Heart right ventricle (tissue), 16 donors: Measurements from ENCODE around the gene DCUN1D3. TPM values are rescaled to one million over a fixed set of nuclear protein-coding genes. Genes with fewer than 3 reads are reported as not detected.

ENCODE experiments used
- ATAC-seq, 8 donors: fragments of 200-7000 bp; cut with Tn5 transposase; one replicate each; pipeline ENCODE4 v1.9.1; 2020; ENCODE audit warnings: mild to moderate bottlenecking in 8 of 8, moderate library complexity in 8 of 8, moderate number of reproducible peaks in 1 of 8
- DNase-seq, 2 donors: peaks; one replicate each; pipeline ENCODE4 v3.0.0-alpha.2; 2020
- H3K27ac ChIP-seq, 10 donors: fragments of 200-600 bp; sonication (generic) in 2 of 10; one replicate each; pipeline versions ENCODE4 v1.5.0 to v1.8.0; 2020 to 2022; ENCODE audit warnings: mild to moderate bottlenecking in 3 of 10
- H3K27me3 ChIP-seq, 7 donors: fragments of 200-600 bp; one replicate each; pipeline ENCODE4 v1.8.0; 2021 to 2022; ENCODE audit warnings: mild to moderate bottlenecking in 2 of 7
- H3K36me3 ChIP-seq, 9 donors: fragments of 200-600 bp; sonication (generic) in 1 of 9; one replicate each; pipeline versions ENCODE4 v1.5.0 to v1.8.0; 2020 to 2022; ENCODE audit warnings: mild to moderate bottlenecking in 2 of 9
- H3K4me1 ChIP-seq, 9 donors: fragments of 200-600 bp; sonication (generic) in 1 of 9; one replicate each; pipeline versions ENCODE4 v1.5.0 to v1.8.0; 2020 to 2022; ENCODE audit warnings: mild to moderate bottlenecking in 4 of 9
- H3K4me3 ChIP-seq, 10 donors: fragments of 200-600 bp; sonication (generic) in 2 of 10; one replicate each; pipeline versions ENCODE4 v1.5.0 to v1.8.0; 2020 to 2022; ENCODE audit warnings: mild to moderate bottlenecking in 7 of 10, moderate library complexity in 2 of 10
- H3K9me3 ChIP-seq, 11 donors: fragments of 200-600 bp in 10 of 11; sonication (generic) in 2 of 11; one replicate each; pipeline versions ENCODE4 v1.5.0 to v1.8.0; 2013 to 2022; ENCODE audit warnings: mild to moderate bottlenecking in 2 of 11, control low read depth in 1 of 11, moderate library complexity in 1 of 11
- WGBS, 2 donors: extraction: QIAGEN DNeasy Blood & Tissue Kit; methylation state at CpG; one replicate each; pipeline ENCODE4 v1.1.7; 2013; ENCODE audit warnings: inconsistent platforms in 1 of 2; 5-methylcytosine and 5-hydroxymethylcytosine counted together
- intact Hi-C, 10 donors: fragments of 100-400 bp; cut with DNase I; formaldehyde crosslinking; loops; one replicate each; pipeline versions ENCODE4 v1.11.1 to v1.14.2; 2022
- polyA plus RNA-seq, 2 donors: library from polyadenylated mRNA; stranded (reverse); fragments of 200-250 nt; gene quantifications; one replicate each; pipeline ENCODE4 v1.2.3, GENCODE V29; 2013
- total RNA-seq, 10 donors: library from RNA; stranded (reverse); fragmentation: NEBNext Ultra II Directional in 3 of 10; extraction: Animal tissue kit (Norgen Biotek cat#: 25700) in 3 of 10; gene quantifications; one replicate each; pipeline versions ENCODE4 v1.2.1 to v1.2.4, GENCODE V29; 2021 to 2023
- TF ChIP-seq, protein P1 (sequence below), 9 donors: fragments of 200-600 bp; sonication (generic) in 2 of 9; IDR thresholded peaks; one replicate each; pipeline versions ENCODE4 v1.5.0 to v1.8.0; 2021 to 2022; ENCODE audit warnings: antibody characterized with exemption in 9 of 9, mild to moderate bottlenecking in 5 of 9, moderate library complexity in 1 of 9
- donor health status: Arrhythmogenic right ventricular cardiomyopathy.
- donor health status: ischemic (EF 13 %, LVEDD 7.1; RV severe dilation, severe dysfunction).
- donor health status: healthy with polysubstance abuse.
- donor health status: DM: no; HTN: yes; CAD: no.
- donor health status: DM: no; HTN: no; CAD: no.
- donor health status: ischemic (EF 25% LVEDD 6.9; RV normal size, moderate dysfunction).
- donor health status: ischemic (EF 25% LVEDD 5.7; RV mildly dilated, moderate dysfunction).
- donor health status: healthy.
- donor health status: DM: yes; HTN: yes; CAD: no.
- donor health status: Ischemic cardiomyopathy.
- donor health status: ischemic (EF 35%, LVEDD 5.7; RV mildly dilated, moderate dysfunction).
- donor health status: nonischemic (EF 11% LVEDD 7.7; RV severe dilation, severe dysfunction).
- donor health status: DM: yes; HTN: yes; CAD: no.
- donor health status: PGD.
- donor health status: ischemic (EF 29% LVEDD 5.4; RV normal size, mild dysfunction).
- donor health status: nonischemic (EF 23%, LVEDD 6.1; RV moderate dilation, normal function).

The DCUN1D3 gene
- total and polyA plus RNA-seq, 12 donors: 3.4 to 32.6 (median 9.4) TPM

DNA sequence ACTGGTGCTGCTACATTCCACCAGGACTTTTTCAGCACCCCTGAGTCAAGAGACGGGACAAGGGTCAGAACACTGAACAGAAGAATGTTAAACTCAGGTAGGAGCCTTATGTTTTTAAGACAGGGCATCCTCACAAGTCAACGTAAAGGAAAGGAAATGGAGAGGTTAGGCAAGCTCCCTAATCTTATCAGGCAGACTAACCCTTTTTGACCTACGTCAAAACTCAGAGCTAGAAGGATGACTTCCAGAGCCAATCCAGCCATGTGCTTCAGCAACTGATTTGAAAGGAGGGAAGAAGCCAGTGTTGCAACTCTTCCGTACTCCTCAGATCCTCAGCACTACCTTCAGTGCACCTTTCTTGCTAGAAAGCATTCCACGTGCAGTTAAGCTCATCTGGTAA lies 47.0 kb downstream of the DCUN1D3 start:
- WGBS, 2 donors: 34 to 54% methylated on average over 5 of the region's 5 CpGs
- intact Hi-C loops: loop anchor here in 6 of 10 donors (2.0 to 10.0 kb wide), 8 partner anchors 44 to 304 kb away; partner anchors contain the start of genes DCUN1D3 (in 5 of the 6), LYRM1 (in 5 of the 6), ERI2 (in 1 of the 6) and LDAF1 (in 1 of the 6)
- peaks cover 0 to 46% (median 0%) of the 10 kb centered on the region in 9 donors for H3K36me3 ChIP-seq
- DNase-seq (no peak), ATAC-seq (peak in 1 of 8 donors; percentile 25)
- H3K27ac ChIP-seq: peak overlapping the region in 9 of 10 donors; percentile 13 to 81 (median 49)
- H3K4me3 ChIP-seq: no peak overlapping the region
- no peaks in the 10 kb centered on the region for H3K27me3 ChIP-seq
- TF ChIP-seq, protein P1, sequence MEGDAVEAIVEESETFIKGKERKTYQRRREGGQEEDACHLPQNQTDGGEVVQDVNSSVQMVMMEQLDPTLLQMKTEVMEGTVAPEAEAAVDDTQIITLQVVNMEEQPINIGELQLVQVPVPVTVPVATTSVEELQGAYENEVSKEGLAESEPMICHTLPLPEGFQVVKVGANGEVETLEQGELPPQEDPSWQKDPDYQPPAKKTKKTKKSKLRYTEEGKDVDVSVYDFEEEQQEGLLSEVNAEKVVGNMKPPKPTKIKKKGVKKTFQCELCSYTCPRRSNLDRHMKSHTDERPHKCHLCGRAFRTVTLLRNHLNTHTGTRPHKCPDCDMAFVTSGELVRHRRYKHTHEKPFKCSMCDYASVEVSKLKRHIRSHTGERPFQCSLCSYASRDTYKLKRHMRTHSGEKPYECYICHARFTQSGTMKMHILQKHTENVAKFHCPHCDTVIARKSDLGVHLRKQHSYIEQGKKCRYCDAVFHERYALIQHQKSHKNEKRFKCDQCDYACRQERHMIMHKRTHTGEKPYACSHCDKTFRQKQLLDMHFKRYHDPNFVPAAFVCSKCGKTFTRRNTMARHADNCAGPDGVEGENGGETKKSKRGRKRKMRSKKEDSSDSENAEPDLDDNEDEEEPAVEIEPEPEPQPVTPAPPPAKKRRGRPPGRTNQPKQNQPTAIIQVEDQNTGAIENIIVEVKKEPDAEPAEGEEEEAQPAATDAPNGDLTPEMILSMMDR (IDR thresholded peaks at IDR 0.05): no peak
- peaks cover 15 to 69% (median 57%) of the 10 kb centered on the region in 9 donors for H3K4me1 ChIP-seq
- no peaks in the 10 kb centered on the region for H3K9me3 ChIP-seq

DNA sequence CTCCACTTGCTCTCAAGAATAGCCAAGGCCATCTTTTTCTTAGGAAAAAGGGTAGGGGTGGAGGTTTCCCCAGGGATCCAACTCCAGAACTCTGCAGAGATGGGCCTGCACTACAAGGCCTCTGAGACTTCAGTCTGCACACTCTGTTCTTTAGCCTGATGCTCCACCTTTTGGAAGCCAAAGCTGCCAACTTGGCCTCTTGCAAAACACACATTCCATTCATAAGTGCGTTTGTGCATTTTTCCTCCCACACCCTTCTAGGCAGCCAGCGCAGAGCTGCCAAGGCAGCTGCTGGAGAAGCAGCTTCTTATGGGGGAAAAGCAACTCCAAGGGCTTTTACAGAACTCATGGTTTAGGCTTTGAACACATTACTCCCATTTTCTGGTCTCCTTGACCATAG lies 48.6 kb downstream of the DCUN1D3 start:
- ATAC-seq (peak; percentile 80 to 96 (median 92)), DNase-seq (peak; percentile 70 to 77)
- intact Hi-C loops: loop anchor here in 8 of 10 donors (2.0 to 10.0 kb wide), 11 partner anchors 44 to 306 kb away; partner anchors contain the start of genes DCUN1D3 (in 5 of the 8), LYRM1 (in 5 of the 8), ERI2 (in 1 of the 8) and LDAF1 (in 1 of the 8)
- Histone ChIP-seq H3K9me3 (no peaks in the 10 kb centered on the region), H3K36me3 (peaks cover 0 to 31% (median 0%) of the 10 kb centered on the region in 9 donors), H3K4me1 (peaks cover 15 to 56% (median 50%) of the 10 kb centered on the region in 9 donors), H3K4me3 (no peak overlapping the region), H3K27me3 (no peaks in the 10 kb centered on the region), H3K27ac (peak overlapping the region; percentile 69 to 87 (median 76))
- WGBS, 2 donors: 10 to 15% methylated on average over 2 of the region's 2 CpGs
- TF ChIP-seq, protein P1 (IDR thresholded peaks at IDR 0.05): no peak

DNA sequence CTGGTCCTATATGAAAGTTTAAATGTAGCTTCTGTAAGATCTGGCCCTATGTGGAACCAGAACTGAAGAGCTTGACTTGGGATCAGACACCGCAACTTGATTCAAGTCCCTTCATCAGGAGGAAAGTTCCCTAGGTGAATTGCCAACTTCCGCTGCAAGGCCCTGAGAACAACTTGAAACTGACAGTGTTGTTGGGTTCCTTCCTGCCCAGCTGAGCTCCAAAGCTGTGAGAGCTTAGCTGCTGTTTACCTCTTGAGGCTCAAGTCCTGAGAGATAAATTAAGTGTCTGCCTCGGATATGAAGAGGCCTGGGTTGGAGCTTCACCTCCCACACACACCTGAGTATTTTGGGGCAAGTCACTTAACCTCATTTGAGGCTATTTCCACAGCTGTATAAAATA lies 49.2 kb downstream of the DCUN1D3 start:
- intact Hi-C loops: loop anchor here in 9 of 10 donors (1.0 to 10.0 kb wide), 12 partner anchors 44 to 306 kb away; partner anchors contain the start of genes DCUN1D3 (in 5 of the 9), LYRM1 (in 5 of the 9), ERI2 (in 1 of the 9) and LDAF1 (in 1 of the 9)
- 40 to 41% methylated on average over 3 of the region's 3 CpGs for WGBS, 2 donors
- ATAC-seq: peak in 6 of 8 donors; percentile 8 to 37 (median 30)

More for the DNA sequence above, 49.2 kb downstream of the DCUN1D3 start:
- no peak for DNase-seq
- Histone ChIP-seq H3K9me3 (no peaks in the 10 kb centered on the region), H3K36me3 (peaks cover 0 to 31% (median 0%) of the 10 kb centered on the region in 9 donors), H3K27ac (peak overlapping the region; percentile 69 to 87 (median 76)), H3K27me3 (no peaks in the 10 kb centered on the region), H3K4me1 (peaks cover 15 to 59% (median 50%) of the 10 kb centered on the region in 9 donors), H3K4me3 (no peak overlapping the region)
- TF ChIP-seq, protein P1 (IDR thresholded peaks at IDR 0.05): no peak
